SU-DHL-6 (cell line): ENCODE results near the gene ACAN.

Experiments used
- CTCF ChIP-seq: fragments of 200-600 bp; sonication (generic); IDR thresholded peaks from one replicate; pipeline ENCODE4 v1.5.1; 2017; ENCODE audit warnings: antibody characterized with exemption, mild to moderate bottlenecking, low read length, moderate library complexity; ENCODE audit not compliant: insufficient read depth, poor library complexity, severe bottlenecking
- EZH2phosphoT487 ChIP-seq: fragments of 200-600 bp; sonication (generic), shearing (Covaris generic); conservative IDR thresholded peaks from 2 replicates; pipeline ENCODE4 v1.6.1; 2018; ENCODE audit warnings: mild to moderate bottlenecking, antibody characterized with exemption, low read length, moderate library complexity, mixed read lengths

GRCh38 chr15:88832820-88833730 is 29.8 kb downstream of the ACAN start:
- TF ChIP-seq CTCF: no peak
- TF ChIP-seq EZH2phosphoT487: no peak
